D721Med (cell line): ENCODE results near the gene DOCK4.

ENCODE experiments used
- DNase-seq: peaks from one replicate; pipeline ENCODE4 v3.0.0; 2011; ENCODE audit warnings: low spot score; ENCODE audit not compliant: insufficient read length
- FAIRE-seq: peaks from 2 replicates; lab custom pipeline; 2011; peaks lifted over from hg19 to GRCh38; lab: Jason Lieb, UNC
- CTCF ChIP-seq: IDR thresholded peaks from 2 replicates; pipeline ENCODE4 v1.5.1; 2012; ENCODE audit warnings: mild to moderate bottlenecking, control low read depth; ENCODE audit not compliant: insufficient read depth; ENCODE audit errors: missing control alignments

DOCK4 gene

GRCh38 chr7:111866787-111867186, 339.4 kb downstream of the DOCK4 start:
- no peak for FAIRE-seq
- TF ChIP-seq CTCF = no peak

GRCh38 chr7:111865430-111865829, 340.8 kb downstream of the DOCK4 start:
- TF ChIP-seq CTCF = no peak
- FAIRE-seq = no peak
- no peak for DNase-seq

More at GRCh38 chr7:111866787-111867186, 339.4 kb downstream of the DOCK4 start:
- no peak for DNase-seq

GRCh38 chr7:111864291-111864976, 341.8 kb downstream of the DOCK4 start:
- FAIRE-seq = no peak
- no peak for DNase-seq
- no peak for TF ChIP-seq CTCF

DNA sequence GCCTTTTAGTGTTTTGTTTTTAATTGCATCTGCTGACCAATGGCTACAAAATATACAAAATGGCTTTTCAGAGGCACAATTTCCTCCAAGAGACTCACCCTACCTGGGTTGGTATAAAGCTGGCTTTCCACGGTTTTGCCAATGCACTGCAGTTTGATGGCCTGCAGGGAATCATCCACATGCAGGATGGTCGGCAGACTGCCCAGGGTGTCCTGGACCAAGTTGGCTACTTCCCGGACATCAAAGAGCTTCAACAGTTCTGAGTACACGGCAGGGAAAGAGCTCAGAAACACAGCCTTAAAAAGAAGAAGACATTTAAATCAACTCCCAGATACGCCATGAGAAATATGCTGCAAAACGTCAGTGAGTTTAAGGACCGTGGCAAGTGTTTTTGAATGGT, 342.9 kb downstream of the DOCK4 start:
- no peak for DNase-seq
- FAIRE-seq = no peak
- TF ChIP-seq CTCF = no peak

GRCh38 chr7:111860248-111860647, 346.0 kb downstream of the DOCK4 start:
- DNase-seq (no peak), FAIRE-seq (no peak)
- TF ChIP-seq CTCF = no peak

GRCh38 chr7:111858331-111858730, 347.9 kb downstream of the DOCK4 start:
- DNase-seq = no peak
- no peak for FAIRE-seq

More at GRCh38 chr7:111858331-111858730, 347.9 kb downstream of the DOCK4 start:
- no peak for TF ChIP-seq CTCF
